Panc1 (cell line): Measurements from ENCODE around the gene MMAB. TPM values are rescaled to one million over a fixed set of nuclear protein-coding genes. Genes with fewer than 3 reads are reported as not detected.

Source experiments
- ATAC-seq: fragments of 200-7000 bp; cut with Tn5 transposase; 2 replicates; pipeline ENCODE4 v1.9.1; 2020; ENCODE audit warnings: mild to moderate bottlenecking, moderate library complexity
- BruUV-seq: library from RNA; stranded (reverse); fragments of 400-500 nt; replicated peaks from 2 replicates; lab custom pipeline; 2021; lab: Mats Ljungman, UMichigan
- CTCF ChIA-PET: fragments of 300-600 bp; sonication (Branson Sonifier 250); formaldehyde crosslinking; loops from one replicate; lab custom pipeline; 2022; ENCODE audit warnings: antibody characterized with exemption; lab: Charles Lee
- POLR2A ChIA-PET: fragments of 300-600 bp; sonication (Branson Sonifier 250); formaldehyde crosslinking; loops from one replicate; lab custom pipeline; 2022; ENCODE audit warnings: antibody characterized with exemption; lab: Charles Lee
- DNase-seq: peaks from one replicate; pipeline ENCODE4 v3.0.0-alpha.2; 2010; ENCODE audit warnings: low read depth, low spot score
- H3K27ac ChIP-seq: 2 replicates; pipeline ENCODE4 v1.5.1; 2011; ENCODE audit warnings: mild to moderate bottlenecking, low read length, inconsistent platforms
- H3K27me3 ChIP-seq: fragments of 200-500 bp; sonication (Bioruptor generic); 2 replicates; pipeline ENCODE4 v1.6.0; 2014; ENCODE audit warnings: low read length, inconsistent platforms; ENCODE audit not compliant: control insufficient read depth, insufficient read depth
- H3K36me3 ChIP-seq: fragments of 200-500 bp; sonication (Bioruptor generic); 2 replicates; pipeline ENCODE4 v1.5.1; 2014; ENCODE audit warnings: inconsistent platforms, mild to moderate bottlenecking, low read length, moderate library complexity; ENCODE audit not compliant: control insufficient read depth, insufficient read depth
- H3K4me1 ChIP-seq: 2 replicates; pipeline ENCODE4 v1.5.1; 2011; ENCODE audit warnings: inconsistent platforms, mild to moderate bottlenecking, low read length, moderate library complexity; ENCODE audit not compliant: control insufficient read depth, insufficient read depth
- H3K4me3 ChIP-seq, 2 experiments: 2 replicates each; pipeline ENCODE4 v1.5.1; 2011 to 2012; ENCODE audit warnings: low read depth in 2 of 2, low read length in 2 of 2, mild to moderate bottlenecking in 2 of 2, inconsistent platforms in 1 of 2, moderate library complexity in 1 of 2
- H3K9me3 ChIP-seq: fragments of 200-500 bp; sonication (Bioruptor generic); 2 replicates; pipeline ENCODE4 v1.5.1; 2014; ENCODE audit warnings: low read depth, mild to moderate bottlenecking, inconsistent platforms, low read length, moderate library complexity; ENCODE audit not compliant: control insufficient read depth, insufficient read depth
- CTCF ChIP-seq: fragments of 450-650 bp; IDR thresholded peaks from 2 replicates; pipeline ENCODE4 v1.5.1; 2017; ENCODE audit warnings: mild to moderate bottlenecking
- POLR2AphosphoS5 ChIP-seq: IDR thresholded peaks from 2 replicates; pipeline ENCODE4 v1.6.1; 2012; ENCODE audit warnings: mild to moderate bottlenecking, low read depth, low read length, moderate library complexity
- REST ChIP-seq, 2 experiments: IDR thresholded peaks; 2 replicates each; pipeline ENCODE4 v1.6.1; 2011 to 2012; ENCODE audit warnings: low read depth in 2 of 2, control low read depth in 1 of 2, low read length in 1 of 2, mild to moderate bottlenecking in 1 of 2, moderate library complexity in 1 of 2; ENCODE audit not compliant: insufficient read depth in 1 of 2
- SIN3A ChIP-seq: IDR thresholded peaks from 2 replicates; pipeline ENCODE4 v1.6.1; 2012; ENCODE audit warnings: low read depth, mild to moderate bottlenecking, low read length, moderate library complexity, borderline replicate concordance; ENCODE audit not compliant: insufficient read depth
- TCF7L2 ChIP-seq: IDR thresholded peaks from 2 replicates; pipeline ENCODE4 v1.6.1; 2011; ENCODE audit warnings: mild to moderate bottlenecking, low read depth, low read length, inconsistent platforms
- in situ Hi-C: cut with HindIII; loops from 2 replicates; pipeline ENCODE4 v1.10.0; 2016; ENCODE audit warnings: low sequenced_read_pairs, low pct_unique_long_range_greater_than_20kb
- intact Hi-C: fragments of 100-400 bp; cut with micrococcal nuclease; formaldehyde crosslinking; loops from one replicate; pipeline ENCODE4 v1.10.0; 2022; ENCODE audit not compliant: unreplicated experiment
- total RNA-seq: library from RNA; stranded (reverse); gene quantifications from one replicate; pipeline ENCODE4 v1.2.1, GENCODE V29; 2021; ENCODE audit not compliant: unreplicated experiment

MMAB gene
- total RNA-seq, 1 experiment from 2014 or later = 58.6 TPM

GRCh38 chr12:109563291-109564284 is 9.7 kb downstream of the MMAB start:
- ChIA-PET POLR2A (no interaction called here), CTCF (no interaction called here)
- BruUV-seq = no TSS peak
- Histone ChIP-seq H3K9me3 (no peaks in the 10 kb centered on the region), H3K27me3 (no peaks in the 10 kb centered on the region), H3K4me1 (no peaks in the 10 kb centered on the region), H3K4me3 (no peak overlapping the region), H3K27ac (no peak overlapping the region), H3K36me3 (no peaks in the 10 kb centered on the region)
- intact Hi-C loops = no loop called here
- DNase-seq = no peak
- in situ Hi-C loops = no loop called here
- no peak for TF ChIP-seq POLR2AphosphoS5
- no peak for TF ChIP-seq TCF7L2
- TF ChIP-seq CTCF = no peak
- no peak for TF ChIP-seq REST (IDR thresholded peaks at IDR 0.05; ENCODE audit: insufficient read depth in 1 of 2, low read depth in 2 of 2, low read length in 1 of 2)
- no peak for TF ChIP-seq SIN3A
- no peak for ATAC-seq

GRCh38 chr12:109562871-109563270 is 10.4 kb downstream of the MMAB start:
- intact Hi-C loops = no loop called here
- in situ Hi-C loops = no loop called here
- ChIA-PET CTCF (no interaction called here), POLR2A (no interaction called here)
- Histone ChIP-seq H3K27me3 (no peaks in the 10 kb centered on the region), H3K36me3 (no peaks in the 10 kb centered on the region), H3K4me1 (no peaks in the 10 kb centered on the region), H3K9me3 (no peaks in the 10 kb centered on the region), H3K27ac (no peak overlapping the region), H3K4me3 (no peak overlapping the region)
- no TSS peak for BruUV-seq
- DNase-seq = no peak
- no peak for ATAC-seq
- no peak for TF ChIP-seq CTCF
- no peak for TF ChIP-seq POLR2AphosphoS5
- TF ChIP-seq TCF7L2 = no peak
- no peak for TF ChIP-seq REST (IDR thresholded peaks at IDR 0.05; ENCODE audit: insufficient read depth in 1 of 2, low read depth in 2 of 2, low read length in 1 of 2)
- TF ChIP-seq SIN3A = no peak
